ENCODE results near the gene FAT1. TPM values are rescaled to one million over a fixed set of nuclear protein-coding genes. Genes with fewer than 3 reads are reported as not detected.

Gene FAT1
- total and polyA plus RNA-seq, 2 experiments from 2014 or later, result 15.8 to 98.1 TPM

DNA sequence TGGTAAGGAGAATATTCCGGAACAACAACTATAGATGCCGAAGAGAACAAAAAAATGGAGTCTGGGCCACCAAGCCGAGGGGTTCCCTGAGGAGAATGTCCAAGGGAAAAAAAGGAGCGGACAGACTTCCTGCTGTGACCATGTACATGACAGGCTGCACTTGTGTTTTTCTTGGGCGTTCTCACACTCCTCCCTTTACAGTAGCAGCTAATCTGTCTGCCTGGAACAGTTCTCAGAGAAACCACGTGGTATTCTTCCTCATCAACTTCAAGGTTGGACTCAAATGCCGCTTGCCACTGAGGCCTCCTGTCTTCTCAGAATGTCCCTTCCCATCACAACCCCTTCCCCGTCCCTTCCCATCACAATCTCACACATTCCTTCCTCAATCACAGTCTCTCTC lies 137.5 kb downstream of the FAT1 start:
- Histone ChIP-seq H3K36me3 (peaks cover 12% of the 10 kb centered on the region), H3K4me3 (no peak overlapping the region), H3K9me3 (ENCODE audit: low read depth) (no peaks in the 10 kb centered on the region), H3K4me1 (ENCODE audit: low read depth) (no peaks in the 10 kb centered on the region), H3K27me3 (no peaks in the 10 kb centered on the region), H3K27ac (no peak overlapping the region)
- TF ChIP-seq, protein P1, sequence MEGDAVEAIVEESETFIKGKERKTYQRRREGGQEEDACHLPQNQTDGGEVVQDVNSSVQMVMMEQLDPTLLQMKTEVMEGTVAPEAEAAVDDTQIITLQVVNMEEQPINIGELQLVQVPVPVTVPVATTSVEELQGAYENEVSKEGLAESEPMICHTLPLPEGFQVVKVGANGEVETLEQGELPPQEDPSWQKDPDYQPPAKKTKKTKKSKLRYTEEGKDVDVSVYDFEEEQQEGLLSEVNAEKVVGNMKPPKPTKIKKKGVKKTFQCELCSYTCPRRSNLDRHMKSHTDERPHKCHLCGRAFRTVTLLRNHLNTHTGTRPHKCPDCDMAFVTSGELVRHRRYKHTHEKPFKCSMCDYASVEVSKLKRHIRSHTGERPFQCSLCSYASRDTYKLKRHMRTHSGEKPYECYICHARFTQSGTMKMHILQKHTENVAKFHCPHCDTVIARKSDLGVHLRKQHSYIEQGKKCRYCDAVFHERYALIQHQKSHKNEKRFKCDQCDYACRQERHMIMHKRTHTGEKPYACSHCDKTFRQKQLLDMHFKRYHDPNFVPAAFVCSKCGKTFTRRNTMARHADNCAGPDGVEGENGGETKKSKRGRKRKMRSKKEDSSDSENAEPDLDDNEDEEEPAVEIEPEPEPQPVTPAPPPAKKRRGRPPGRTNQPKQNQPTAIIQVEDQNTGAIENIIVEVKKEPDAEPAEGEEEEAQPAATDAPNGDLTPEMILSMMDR (IDR thresholded peaks at IDR 0.05; ENCODE audit: low read depth, low read length), result no peak
- DNase-seq (ENCODE audit: low read depth in 1 of 2, low spot score in 1 of 2), result no peak

DNA sequence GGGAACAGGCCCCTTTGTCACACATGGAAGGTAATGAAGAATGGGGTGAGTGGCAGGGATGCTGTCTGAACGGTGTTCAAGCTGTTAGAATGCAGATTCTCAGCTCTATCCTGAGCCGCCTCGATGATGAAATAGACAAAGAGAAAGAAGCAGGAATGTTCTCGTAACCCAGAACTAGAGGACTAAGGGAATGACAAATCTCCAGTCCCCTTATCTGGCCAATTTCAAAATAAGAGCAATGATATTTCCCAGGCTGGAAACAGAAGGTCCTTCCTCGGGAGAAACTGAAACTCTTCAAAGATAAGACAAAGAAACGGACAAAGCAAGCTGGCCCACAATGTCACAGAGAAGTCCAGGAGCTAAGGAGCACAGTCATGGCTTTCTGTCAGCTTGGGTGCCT lies 138.7 kb downstream of the FAT1 start:
- Histone ChIP-seq H3K36me3 (peaks cover 12% of the 10 kb centered on the region), H3K4me1 (ENCODE audit: low read depth) (no peaks in the 10 kb centered on the region), H3K4me3 (no peak overlapping the region), H3K9me3 (ENCODE audit: low read depth) (no peaks in the 10 kb centered on the region), H3K27me3 (no peaks in the 10 kb centered on the region), H3K27ac (no peak overlapping the region)
- TF ChIP-seq, protein P1 (IDR thresholded peaks at IDR 0.05; ENCODE audit: low read depth, low read length), result no peak
- peak in 1 of 2 donors; percentile 51 for DNase-seq (ENCODE audit: low read depth in 1 of 2, low spot score in 1 of 2)

DNA sequence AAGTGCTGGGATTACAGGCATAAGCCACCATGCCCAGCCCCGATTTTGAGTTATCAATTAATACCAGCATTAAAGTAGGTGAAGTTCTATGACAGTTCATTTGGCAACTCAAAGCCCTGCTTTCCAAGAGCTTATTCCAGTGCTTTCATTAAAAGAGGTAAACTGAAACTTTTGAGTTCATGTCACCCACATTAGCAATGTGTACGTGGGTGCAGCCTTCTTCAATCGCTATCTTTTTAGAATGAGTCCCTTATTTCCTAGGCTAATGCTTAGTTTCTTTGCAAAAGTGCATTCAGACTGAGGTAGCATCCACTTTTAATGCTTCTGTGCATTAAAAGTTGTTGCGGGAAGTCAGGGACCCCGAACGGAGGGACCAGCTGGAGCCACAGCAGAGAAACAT lies 142.2 kb downstream of the FAT1 start:
- no peak for DNase-seq (ENCODE audit: low read depth in 1 of 2, low spot score in 1 of 2)
- TF ChIP-seq, protein P1 (IDR thresholded peaks at IDR 0.05; ENCODE audit: low read depth, low read length), result no peak
- H3K27me3 ChIP-seq, result no peaks in the 10 kb centered on the region
- H3K9me3 ChIP-seq (ENCODE audit: low read depth), result no peaks in the 10 kb centered on the region
- H3K4me3 ChIP-seq, result no peak overlapping the region
- no peaks in the 10 kb centered on the region for H3K4me1 ChIP-seq (ENCODE audit: low read depth)
- H3K36me3 ChIP-seq, result no peaks in the 10 kb centered on the region
- no peak overlapping the region for H3K27ac ChIP-seq

DNA sequence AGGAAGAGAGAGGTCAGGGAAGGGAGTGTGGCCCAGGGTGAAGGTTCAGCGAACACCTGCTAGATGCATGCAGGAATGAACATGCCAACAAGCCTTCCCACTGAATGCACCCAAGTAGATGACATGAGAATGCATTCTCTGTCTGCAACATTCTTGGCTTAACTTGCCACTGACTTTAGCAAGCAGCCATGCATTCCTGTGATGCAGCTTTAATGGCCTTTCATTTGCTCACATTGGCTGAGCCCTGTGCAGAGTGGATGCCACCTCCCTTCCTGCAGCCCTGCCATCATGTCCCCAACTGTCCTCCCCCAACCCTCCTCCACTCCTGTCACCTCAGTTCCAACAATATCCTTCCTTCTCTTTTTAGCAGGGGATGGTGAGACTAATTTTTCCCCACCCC lies 143.0 kb downstream of the FAT1 start:
- H3K27ac ChIP-seq, result no peak overlapping the region
- no peaks in the 10 kb centered on the region for H3K9me3 ChIP-seq (ENCODE audit: low read depth)
- no peaks in the 10 kb centered on the region for H3K36me3 ChIP-seq
- H3K4me3 ChIP-seq, result no peak overlapping the region
- TF ChIP-seq, protein P1 (IDR thresholded peaks at IDR 0.05; ENCODE audit: low read depth, low read length), result no peak
- no peaks in the 10 kb centered on the region for H3K4me1 ChIP-seq (ENCODE audit: low read depth)
- DNase-seq (ENCODE audit: low read depth in 1 of 2, low spot score in 1 of 2), result no peak
- no peaks in the 10 kb centered on the region for H3K27me3 ChIP-seq

DNA sequence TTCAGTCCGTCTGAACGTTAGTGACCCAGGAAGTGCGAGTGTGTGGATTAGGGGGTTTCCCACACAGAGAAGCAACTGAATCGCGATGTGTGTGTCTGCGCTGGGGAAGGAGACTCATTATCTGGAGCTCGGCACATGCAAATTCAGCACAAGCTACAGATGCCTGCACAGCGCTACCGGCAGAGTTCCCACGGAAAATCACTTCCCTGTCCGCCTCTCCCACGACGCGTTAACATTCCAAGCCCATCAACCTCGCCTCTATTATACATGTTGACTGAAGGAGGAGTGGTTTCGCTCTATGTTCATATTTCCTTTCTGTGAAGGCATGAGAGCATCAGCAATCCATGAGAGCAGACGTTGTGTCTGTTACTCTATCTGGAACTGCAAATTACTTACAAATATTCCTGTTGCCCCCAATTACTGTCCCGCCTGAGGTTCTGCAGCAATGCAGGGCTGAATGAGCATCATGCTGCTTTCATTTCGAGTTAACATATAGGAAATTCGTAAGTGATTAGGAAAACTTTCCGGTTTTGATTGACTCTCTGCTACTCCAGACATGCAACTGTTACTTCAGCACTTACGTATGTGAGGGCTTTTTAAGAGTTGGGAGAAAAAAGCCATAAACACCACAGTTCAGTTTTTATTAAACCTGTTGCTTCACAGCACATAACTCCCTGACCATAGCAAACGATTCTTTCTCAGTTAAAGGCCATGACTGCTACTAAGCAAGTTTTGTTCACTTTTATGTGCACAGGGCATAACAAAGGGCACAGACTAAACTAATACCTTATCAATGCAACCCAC lies 153.3 kb downstream of the FAT1 start:
- no peak overlapping the region for H3K4me3 ChIP-seq
- H3K9me3 ChIP-seq (ENCODE audit: low read depth), result no peaks in the 10 kb centered on the region
- TF ChIP-seq, protein P1 (IDR thresholded peaks at IDR 0.05; ENCODE audit: low read depth, low read length), result no peak
- no peaks in the 10 kb centered on the region for H3K27me3 ChIP-seq
- H3K36me3 ChIP-seq, result no peaks in the 10 kb centered on the region
- no peaks in the 10 kb centered on the region for H3K4me1 ChIP-seq (ENCODE audit: low read depth)
- H3K27ac ChIP-seq, result no peak overlapping the region
- peak; percentile 32 to 79 for DNase-seq (ENCODE audit: low read depth in 1 of 2, low spot score in 1 of 2)

Measured in cardiac muscle cell (in vitro differentiated cells and primary cell).